Prostate gland (tissue), 2 donors: Measurements from ENCODE around the gene CCDC112.

Experiments used
- POLR2A ChIP-seq: fragments of 450-650 bp; IDR thresholded peaks from one replicate; pipeline ENCODE4 v1.6.1; 2016; ENCODE audit warnings: antibody characterized with exemption, mild to moderate bottlenecking
- TF ChIP-seq, protein P1 (sequence below), 4 experiments: fragments of 200-600 bp in 2 of 4; fragments of 450-650 bp in 2 of 4; sonication (generic) in 2 of 4; IDR thresholded peaks; 1 replicate in 3 of 4; 2 replicates in 1 of 4; pipeline ENCODE4 v1.5.1; 2016 to 2019; ENCODE audit warnings: antibody characterized with exemption in 4 of 4, mild to moderate bottlenecking in 2 of 4, moderate library complexity in 2 of 4

DNA sequence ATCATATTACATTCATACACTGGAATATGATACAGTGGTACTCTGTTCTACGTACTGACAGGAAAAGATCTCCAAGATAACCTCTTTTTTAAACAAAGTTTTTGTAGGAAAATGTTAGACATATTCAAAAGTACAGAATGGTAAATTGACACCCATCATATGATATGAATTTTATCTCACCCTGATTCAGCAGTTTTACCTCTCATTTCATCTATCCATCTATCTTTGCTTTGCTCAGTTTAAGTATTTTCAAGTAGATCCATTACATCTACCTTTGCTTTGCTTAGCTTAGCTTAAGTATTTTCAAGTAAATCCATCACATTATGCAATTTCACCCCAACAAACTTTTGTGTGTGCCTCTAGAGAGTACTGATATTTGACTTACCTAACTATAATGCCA lies 14.3 kb downstream of the CCDC112 start:
- TF ChIP-seq, protein P1, sequence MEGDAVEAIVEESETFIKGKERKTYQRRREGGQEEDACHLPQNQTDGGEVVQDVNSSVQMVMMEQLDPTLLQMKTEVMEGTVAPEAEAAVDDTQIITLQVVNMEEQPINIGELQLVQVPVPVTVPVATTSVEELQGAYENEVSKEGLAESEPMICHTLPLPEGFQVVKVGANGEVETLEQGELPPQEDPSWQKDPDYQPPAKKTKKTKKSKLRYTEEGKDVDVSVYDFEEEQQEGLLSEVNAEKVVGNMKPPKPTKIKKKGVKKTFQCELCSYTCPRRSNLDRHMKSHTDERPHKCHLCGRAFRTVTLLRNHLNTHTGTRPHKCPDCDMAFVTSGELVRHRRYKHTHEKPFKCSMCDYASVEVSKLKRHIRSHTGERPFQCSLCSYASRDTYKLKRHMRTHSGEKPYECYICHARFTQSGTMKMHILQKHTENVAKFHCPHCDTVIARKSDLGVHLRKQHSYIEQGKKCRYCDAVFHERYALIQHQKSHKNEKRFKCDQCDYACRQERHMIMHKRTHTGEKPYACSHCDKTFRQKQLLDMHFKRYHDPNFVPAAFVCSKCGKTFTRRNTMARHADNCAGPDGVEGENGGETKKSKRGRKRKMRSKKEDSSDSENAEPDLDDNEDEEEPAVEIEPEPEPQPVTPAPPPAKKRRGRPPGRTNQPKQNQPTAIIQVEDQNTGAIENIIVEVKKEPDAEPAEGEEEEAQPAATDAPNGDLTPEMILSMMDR (IDR thresholded peaks at IDR 0.05) = no peak
- no peak for TF ChIP-seq POLR2A
